GM19328 (cell line): ENCODE results near the gene ABHD8.

Experiments used
- ATAC-seq: cut with Tn5 transposase; IDR thresholded peaks from one replicate; pipeline ENCODE4 v1.9.1; 2021; ENCODE audit warnings: mild to moderate bottlenecking, moderate library complexity; ENCODE audit not compliant: unreplicated experiment

The ABHD8 gene

GRCh38 chr19:17243830-17244617, 59.2 kb downstream of the ABHD8 start:
- no peak for ATAC-seq

GRCh38 chr19:17243211-17243829, 59.9 kb downstream of the ABHD8 start:
- no peak for ATAC-seq

DNA sequence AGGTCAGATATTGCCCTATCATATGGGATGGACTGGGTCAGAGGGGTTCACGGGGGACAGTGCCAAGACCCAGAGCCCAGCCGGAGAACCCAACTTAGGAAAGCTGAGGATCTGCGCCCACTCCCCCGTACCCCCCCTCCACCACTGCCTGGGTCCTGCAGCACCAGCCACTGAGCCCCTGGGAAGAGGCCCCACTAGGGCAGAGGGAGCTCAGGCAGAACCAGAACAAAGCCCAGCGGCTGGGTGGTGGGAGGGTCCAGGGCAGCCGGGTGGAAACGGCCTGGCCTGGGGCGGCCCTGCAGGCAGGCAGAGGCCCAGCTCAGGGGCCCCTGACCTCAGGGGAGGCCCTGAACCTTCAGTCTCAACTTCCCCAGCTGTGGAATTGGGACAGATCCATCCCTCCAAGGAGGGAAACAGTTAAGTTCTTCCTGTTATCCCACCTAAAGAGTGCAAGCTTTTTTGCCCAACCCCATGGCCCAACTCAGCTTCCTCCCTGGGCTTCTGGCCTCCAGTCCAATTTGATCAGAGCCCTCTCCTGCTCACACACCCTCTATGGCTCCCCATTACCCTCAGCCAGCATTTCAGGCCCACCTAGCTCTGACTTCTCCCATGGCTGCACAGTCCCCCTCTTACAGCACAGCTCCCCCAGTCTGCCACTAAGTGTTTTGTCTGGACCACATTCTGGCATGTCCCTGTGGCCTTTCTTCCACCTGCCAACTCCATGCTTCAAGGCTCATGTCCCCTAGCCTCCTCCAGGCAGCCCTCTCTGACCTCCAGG, 60.6 kb downstream of the ABHD8 start:
- no peak for ATAC-seq
